ENCODE measurements around the gene NXN. TPM values are rescaled to one million over a fixed set of nuclear protein-coding genes. Genes with fewer than 3 reads are reported as not detected.
A peak's percentile ranks its signal among the peaks of the same experiment; 100 is the strongest.
"Not testable (repeated sequence)": the region's sequence is repeated elsewhere in the genome, so short reads cannot be mapped to it uniquely, and the experiment has no call there.

The NXN gene
- total RNA-seq, 1 experiment from 2014 or later: 45.9 TPM

- no peak for DNase-seq (ENCODE audit: low read depth)
Observed at GRCh38 chr17:953767-954166, 25.8 kb downstream of the NXN start.

- not testable (repeated sequence) for DNase-seq (ENCODE audit: low read depth)
Observed at GRCh38 chr17:952592-952991, 27.0 kb downstream of the NXN start.

GRCh38 chr17:951325-952132, 28.0 kb downstream of the NXN start:
- DNase-seq (ENCODE audit: low read depth): peak; percentile 97

- DNase-seq (ENCODE audit: low read depth): no peak
Observed at GRCh38 chr17:949623-950303, 29.8 kb downstream of the NXN start.

GRCh38 chr17:948284-948852, 31.2 kb downstream of the NXN start:
- no peak for DNase-seq (ENCODE audit: low read depth)

GRCh38 chr17:946510-947236, 32.9 kb downstream of the NXN start:
- no peak for DNase-seq (ENCODE audit: low read depth)

DNA sequence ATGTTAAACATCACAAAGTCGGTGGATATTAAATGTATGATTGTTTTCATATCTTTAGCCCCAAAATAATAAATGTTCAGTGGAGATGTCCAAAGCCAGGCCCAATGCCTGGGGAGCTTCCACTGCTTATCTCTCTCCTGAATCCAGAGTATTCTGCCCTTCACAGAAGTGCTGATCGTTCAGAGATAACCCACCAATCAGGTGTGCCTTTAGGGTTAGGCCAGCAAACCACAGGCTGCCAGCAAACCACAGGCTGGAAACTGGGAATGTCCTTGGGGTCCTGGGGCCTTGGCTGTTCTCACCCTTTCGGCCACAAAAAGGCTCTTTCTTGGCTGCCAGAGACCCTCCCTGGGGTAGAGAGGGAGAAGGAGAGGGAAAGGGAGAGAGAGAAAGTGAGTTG, 33.9 kb downstream of the NXN start:
- DNase-seq (ENCODE audit: low read depth): no peak

DNA sequence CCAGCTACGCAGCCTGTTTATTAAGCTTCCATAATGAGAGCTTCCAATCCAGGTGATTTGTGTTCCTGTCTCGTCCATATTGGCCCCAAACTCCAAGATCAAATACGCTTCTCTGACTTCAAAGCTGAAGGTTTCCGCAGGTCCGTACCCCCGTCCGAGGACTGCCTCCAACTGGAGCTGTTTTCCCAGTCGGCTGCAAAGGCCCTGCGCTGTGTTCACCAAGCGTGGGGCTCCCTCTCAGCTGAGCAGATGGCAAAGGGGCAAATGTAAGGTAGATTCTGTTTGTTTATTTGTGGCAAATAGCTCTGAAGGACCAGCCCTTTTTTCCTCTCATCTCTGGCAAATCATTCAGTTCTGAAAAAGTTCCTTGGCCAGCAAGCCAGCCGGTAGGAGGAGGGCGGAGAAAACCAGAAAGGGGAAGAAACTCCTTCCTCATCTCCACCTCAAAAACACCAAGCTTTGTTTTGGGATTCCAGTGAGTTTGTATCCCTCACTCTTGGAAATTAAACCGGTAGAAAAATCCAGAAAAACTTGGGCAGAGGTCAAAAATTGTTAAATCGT, 35.2 kb downstream of the NXN start:
- no peak for DNase-seq (ENCODE audit: low read depth)

- no peak for DNase-seq (ENCODE audit: low read depth)
Observed at GRCh38 chr17:935485-935884, 44.1 kb downstream of the NXN start.

DNA sequence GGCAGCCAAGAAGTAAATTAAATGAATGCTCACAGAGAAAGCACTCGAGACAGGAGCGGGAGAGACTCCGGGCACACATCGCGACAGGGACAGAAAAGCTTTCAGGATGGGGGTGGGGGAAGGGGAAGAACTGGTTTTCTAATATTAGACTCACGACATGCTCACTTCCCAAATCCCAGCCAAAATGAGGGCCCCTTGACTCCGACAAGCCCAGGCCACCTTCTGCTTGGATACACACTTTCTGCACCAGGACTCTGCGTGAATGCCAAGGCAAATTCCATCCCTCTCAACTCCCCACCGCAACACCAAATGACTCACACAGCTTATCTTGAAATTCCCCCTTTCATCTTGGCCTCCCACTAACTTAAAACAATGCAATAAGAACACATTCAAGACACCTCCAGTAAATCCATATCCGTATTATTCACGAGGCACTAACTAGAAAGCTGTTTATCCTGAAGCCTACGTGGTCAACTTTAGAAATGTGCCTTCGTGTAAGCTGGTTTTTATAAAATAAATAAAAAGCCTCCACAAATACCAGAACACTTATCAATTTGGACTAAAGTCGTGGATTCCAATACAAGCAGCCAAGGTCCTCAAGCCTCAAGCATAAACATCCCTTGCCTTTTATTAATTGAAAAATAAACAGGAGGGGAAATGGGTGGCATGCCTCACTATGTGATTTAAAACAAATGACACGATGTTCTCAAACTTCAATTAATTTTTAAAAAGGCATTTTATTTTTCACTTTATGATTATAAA, 46.1 kb downstream of the NXN start:
- DNase-seq (ENCODE audit: low read depth): peak; percentile 97

DNA sequence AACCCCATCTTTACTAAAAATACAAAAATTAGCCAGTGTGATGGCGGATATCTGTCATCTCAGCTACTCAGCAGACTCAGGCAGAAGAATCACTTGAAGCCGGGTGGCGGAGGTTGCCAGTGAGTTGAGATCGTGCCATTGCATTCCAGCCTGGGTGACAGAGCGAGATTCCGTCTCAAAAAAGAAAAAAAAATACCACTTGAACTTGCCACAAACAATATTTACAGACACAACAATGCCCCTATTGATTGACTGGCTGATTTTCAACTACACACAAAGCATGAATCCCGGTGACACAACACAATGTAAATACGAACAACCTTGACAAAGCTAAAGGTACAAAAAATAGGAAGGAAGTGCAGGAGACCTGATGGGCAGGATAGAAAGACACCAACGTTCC, 49.3 kb downstream of the NXN start:
- no peak for DNase-seq (ENCODE audit: low read depth)

DNA sequence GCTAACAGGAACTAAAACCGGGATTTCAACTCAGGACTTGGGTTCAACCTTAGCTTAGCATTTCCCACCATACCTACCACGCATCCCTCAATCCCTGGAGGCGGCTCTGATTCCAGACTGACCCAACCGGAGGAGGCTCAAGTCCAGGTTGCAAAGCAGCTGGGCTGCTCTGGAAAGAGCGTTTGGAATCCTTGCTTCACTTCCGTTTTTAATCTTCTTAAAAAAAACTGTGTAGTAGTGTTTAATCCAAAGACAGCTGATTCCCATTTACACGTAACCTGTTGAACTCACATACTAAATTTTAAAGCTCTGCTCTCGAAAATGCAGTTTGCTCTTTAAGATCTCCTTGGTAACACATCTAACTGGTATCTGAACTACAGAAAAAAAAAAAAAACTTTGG, 50.0 kb downstream of the NXN start:
- DNase-seq (ENCODE audit: low read depth): no peak

DNA sequence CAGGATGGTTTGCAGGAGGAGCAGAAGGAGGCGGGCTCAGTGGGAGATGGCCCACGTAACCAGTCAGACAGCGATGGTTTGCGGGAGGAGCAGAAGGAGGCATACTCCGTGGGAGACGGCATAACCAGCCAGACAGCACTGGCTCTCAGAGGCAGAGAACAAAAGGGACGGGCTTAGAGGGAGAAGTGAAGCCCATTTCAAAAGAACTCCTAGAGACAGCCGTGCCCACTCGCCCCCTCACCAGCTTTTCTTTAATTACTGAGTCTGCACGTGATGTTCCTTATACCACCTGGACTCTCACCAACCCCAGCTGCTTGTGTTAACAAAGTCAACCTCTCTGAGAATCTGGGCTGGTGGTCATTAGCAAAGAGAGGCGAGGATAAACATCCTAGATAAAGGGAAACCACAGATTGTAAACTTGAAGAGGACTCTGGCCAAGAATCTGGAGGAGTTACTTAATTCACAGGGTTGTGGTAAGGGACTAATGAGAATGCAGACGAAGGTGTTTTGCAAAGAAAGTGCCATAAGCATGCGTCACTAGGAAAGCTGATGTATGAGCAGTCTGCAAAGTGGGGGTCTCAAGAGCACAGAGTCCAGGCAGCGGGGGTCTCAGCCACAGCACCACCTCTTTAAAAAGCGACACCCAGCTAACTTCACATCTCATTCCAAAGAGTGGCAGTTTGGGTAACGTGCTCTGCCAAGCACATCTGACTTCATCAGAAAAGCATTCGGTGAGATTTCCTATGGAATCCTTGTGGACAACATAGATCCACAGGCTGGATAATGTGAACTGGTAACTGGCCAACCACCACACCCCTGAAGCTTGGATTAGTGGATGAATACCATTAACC, 51.7 kb downstream of the NXN start:
- DNase-seq (ENCODE audit: low read depth): peak; percentile 98

DNA sequence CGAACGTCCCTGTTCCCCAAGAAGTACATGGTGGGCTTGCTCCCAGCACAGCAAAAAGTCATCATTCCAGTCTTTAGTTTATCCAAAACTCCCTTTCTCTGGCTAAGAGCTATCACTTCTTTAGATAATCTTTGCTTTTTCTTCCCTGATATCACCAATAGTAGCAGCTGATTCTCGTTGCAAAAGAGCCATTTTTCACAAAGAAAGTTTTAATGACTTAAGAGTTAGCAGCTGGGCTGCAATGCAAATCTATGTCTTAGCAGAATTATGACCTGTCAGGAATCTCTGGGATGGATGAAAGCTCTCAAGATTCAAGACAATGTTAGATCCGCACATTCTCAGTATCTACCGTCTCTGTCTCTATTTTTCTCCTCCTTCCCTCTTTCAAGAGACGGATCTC, 53.8 kb downstream of the NXN start:
- no peak for DNase-seq (ENCODE audit: low read depth)

GRCh38 chr17:924711-925475, 54.7 kb downstream of the NXN start:
- DNase-seq (ENCODE audit: low read depth): no peak

DNA sequence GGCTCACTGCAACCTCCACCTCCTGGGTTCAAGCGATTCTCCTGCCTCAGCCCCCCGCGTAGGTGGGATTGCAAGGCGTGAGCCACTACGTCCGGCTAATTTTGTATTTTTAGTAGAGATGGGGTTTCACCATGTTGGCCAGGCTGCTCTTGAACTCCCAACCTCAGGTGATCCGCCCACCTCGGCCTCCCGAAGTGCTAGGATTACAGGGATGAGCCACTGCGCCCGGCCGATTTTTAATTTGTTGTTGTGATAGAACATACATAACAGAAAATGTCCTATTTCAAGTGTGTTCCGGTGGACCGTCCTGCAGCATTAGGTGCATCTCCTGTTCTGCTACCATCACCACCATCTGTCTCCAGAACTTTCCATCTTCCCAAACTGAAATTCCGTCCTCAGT, 55.3 kb downstream of the NXN start:
- not testable (repeated sequence) for DNase-seq (ENCODE audit: low read depth)

DNA sequence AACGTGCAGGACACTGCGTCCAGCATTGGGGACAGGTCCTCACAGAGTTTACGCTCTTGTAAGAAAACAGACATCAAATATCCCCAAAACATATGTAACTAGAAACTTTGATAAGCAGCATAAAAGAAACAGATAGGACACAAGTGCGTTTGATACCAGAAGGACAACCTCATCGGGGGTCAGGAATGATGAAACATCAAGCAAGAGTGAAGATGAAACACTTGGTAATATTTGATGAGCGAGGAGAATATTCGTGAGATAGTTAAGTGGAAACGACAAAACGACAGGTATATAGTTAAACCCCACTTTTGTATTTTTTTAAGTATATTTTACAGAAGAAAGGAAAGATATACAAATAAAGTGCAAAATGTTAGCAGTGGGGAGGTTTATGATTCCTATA, 55.9 kb downstream of the NXN start:
- no peak for DNase-seq (ENCODE audit: low read depth)

DNA sequence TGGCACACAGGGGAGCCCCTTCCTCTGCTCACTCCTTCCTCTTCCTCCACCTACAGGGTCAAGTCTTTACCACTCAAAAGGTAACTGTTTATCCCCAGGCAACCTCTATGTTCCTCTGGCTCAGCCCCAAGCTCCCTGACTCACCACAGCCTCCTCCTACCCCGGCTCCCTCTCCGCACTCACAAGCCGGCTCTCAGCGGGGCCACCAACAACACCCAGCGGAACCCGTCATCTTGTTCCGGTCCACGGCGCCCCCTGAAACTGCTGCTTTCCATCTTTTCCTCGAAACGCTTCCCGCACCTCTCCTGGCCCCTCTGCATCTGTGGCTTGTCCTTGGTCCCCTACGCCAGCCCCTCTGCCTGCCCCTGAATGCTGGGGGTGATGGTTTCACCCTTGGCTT, 58.4 kb downstream of the NXN start:
- DNase-seq (ENCODE audit: low read depth): peak; percentile 85

DNA sequence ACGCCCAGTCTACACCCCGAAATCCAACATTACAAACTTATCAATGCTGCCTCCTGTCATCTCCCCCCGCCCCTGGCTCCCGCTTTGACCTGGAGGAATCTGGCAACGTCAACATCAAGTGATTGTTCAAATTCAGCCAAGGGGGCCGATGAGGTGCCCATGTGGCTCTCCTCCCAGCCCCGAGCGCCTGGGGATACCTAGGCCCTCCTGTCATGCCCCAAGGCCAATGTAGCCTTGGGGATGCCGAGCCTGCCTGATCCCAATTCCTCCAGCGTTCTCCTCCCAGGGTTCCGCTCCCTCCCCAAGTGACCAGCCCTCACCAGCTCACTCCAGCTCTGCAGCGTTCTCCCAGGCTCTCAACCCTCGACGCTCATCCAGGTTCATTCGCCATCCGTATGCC, 59.4 kb downstream of the NXN start:
- no peak for DNase-seq (ENCODE audit: low read depth)

Data from Daoy (cell line).